ENCODE data around the gene TTC28.
A peak's percentile ranks its signal among the peaks of the same experiment; 100 is the strongest.

Gene TTC28

DNA sequence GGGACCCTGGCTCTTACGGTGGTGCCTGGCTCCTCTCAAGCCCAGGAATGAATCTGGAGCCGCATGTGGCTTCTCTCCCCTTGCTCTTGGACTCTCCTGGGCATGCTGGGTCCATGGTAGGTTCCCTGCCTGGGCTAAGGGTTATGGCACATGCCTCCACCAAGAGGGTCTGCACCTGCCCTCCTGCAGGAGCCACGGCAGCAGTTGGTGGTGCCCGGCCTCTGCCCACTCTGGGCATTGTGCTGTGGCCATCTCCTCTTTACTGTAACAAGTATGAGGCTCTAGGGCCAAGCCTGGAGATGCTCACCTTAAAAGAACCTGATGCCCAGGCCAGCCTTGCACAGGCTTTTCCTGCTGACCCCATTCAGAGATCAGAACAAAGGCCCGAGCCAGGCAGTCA lies 656.6 kb downstream of the TTC28 start:
- no peak for DNase-seq (ENCODE audit: low read depth, low spot score)

DNA sequence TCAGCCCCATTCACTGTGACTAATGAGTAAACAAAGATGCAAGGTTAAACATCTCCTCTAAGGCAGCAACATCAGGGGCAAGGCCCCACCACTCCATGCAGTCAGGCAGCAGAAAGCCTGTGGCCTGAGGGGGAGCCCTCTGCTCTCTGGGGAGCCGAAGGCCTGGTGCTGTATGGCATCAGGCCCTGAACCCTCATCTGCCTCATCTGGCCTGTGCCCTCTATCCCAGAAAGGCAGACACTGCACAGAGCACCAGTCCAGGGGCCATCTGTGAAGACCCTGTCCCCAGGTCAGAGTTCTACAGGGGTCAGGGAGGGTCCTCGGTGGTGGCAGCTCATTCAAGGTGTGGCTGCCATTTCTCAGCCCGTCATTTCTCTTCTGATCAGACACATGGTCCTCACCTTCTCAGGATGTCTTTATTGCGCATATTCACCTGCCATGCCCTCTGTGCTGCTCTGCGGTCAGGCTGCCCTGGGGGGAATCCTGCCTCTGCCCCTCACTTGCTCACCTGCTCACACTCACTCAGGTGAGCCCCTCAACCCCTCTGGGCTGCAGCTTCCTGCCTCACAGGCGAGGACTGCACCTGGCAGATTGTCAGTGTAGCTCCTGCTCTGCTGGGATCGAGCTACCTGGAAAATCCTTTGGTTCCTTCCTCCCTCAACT lies 657.5 kb downstream of the TTC28 start:
- DNase-seq (ENCODE audit: low read depth, low spot score), result no peak

DNA sequence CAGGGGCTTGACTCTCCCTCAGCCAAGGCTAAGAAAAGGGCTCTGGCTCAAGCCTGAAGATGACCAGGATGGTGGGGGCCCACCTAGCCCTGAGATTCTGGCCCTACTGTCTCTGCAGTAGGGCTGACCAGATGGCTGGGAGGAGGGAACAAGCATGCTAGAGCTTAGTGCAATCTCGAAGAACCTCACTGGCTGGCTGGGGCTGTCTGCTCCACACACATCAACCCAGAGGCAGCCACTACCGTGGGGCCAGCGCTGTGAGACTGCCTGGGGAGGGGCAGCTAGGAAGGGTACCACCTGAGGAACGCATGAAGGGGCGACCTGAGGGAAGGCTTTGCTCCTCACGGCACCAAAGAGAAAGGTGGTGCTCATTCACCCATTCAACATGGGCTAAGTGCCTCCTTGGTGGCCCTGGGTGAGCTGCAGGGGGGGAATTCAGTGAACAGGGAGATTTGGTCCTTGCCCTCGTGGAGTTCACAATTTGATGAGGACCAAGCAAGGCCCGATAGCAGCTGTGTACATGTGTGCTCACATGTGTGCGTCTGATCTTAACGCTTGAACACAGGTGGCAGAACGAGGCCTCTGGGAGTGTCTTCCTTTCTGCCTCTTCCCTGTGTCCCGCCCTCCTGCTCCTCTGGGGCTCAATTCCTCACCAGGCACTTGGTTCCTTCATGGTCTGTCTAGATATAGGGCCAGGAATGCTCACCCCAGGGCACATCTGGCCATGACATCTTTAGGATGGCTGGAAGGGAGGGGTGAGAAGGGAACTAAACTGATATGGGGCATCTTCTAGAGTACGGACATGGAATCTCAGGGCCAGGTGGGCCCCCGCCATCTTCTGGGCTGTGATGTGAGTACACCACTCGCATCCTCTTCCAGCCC lies 658.3 kb downstream of the TTC28 start:
- DNase-seq (ENCODE audit: low read depth, low spot score), result no peak

DNA sequence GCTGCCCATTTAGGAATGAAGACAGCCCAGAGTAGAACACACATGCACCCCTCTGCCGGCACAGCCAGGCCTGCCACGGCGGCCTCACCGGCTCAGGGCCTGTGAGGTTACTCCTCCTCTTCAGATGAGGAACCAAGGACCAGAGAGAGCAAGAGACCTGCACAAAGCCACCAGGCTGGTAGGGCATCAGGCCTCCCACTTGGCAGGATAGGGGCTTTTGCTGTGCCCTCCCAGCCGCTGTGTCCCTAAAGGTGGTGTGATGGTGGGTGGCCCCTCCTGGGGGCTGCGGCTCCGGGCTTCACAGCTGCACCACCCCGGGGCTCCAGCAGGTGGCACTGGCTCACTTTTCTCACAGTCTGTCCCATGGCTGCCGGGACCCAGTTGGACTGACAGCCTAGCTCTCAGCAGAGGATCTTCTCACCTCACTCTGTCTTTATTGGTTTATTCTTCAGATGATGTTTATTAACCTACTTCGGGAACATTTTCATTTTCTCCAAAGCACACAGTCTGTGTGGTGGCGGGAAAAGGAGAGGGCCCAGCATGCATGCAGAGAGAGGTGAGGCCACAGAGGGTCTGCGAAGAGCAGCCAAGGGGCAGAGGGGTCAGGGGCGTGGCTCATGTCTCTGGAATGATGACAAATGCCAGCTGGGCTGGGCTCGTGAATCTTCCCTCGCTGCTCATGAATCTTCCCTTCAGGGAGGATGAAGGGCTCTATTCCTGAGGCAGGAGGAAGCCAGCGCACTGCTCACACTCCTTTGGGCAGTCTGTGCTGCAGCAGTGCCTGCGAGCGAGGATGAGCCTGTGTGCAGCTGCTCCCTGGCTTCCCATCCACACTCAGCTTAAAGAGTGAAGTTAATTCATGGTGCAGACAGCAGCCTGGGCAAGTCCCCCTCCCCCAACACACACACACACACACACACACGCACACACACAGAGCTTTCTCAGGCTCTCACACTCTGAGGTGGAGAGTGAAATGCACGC lies 659.5 kb downstream of the TTC28 start:
- DNase-seq (ENCODE audit: low read depth, low spot score), result peak; percentile 54

GRCh38 chr22:28019360-28019759 lies 660.3 kb downstream of the TTC28 start:
- no peak for DNase-seq (ENCODE audit: low read depth, low spot score)

GRCh38 chr22:28018461-28018927 lies 661.1 kb downstream of the TTC28 start:
- no peak for DNase-seq (ENCODE audit: low read depth, low spot score)

DNA sequence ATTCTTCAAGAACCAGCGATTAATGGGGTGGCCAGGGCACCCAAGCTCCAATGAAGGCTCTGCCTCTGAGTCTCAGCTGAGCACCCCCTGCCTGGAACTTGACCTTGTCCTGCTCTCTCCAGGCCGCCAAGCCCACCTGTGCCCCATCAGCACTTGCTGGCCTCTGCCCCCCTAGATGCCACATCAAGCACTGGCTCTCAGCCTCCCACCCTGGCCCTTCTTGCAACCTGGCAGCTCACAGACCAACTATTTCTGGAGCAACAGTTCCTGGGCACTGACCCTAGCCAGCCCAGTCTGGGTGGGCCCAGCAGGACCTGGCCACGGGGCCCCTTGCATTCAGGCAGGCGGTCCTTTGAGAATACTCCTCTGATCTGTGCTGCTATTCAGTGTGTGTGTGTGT lies 661.8 kb downstream of the TTC28 start:
- DNase-seq (ENCODE audit: low read depth, low spot score), result no peak

- DNase-seq (ENCODE audit: low read depth, low spot score), result no peak
Observed at GRCh38 chr22:28017558-28017820, 662.2 kb downstream of the TTC28 start.

DNA sequence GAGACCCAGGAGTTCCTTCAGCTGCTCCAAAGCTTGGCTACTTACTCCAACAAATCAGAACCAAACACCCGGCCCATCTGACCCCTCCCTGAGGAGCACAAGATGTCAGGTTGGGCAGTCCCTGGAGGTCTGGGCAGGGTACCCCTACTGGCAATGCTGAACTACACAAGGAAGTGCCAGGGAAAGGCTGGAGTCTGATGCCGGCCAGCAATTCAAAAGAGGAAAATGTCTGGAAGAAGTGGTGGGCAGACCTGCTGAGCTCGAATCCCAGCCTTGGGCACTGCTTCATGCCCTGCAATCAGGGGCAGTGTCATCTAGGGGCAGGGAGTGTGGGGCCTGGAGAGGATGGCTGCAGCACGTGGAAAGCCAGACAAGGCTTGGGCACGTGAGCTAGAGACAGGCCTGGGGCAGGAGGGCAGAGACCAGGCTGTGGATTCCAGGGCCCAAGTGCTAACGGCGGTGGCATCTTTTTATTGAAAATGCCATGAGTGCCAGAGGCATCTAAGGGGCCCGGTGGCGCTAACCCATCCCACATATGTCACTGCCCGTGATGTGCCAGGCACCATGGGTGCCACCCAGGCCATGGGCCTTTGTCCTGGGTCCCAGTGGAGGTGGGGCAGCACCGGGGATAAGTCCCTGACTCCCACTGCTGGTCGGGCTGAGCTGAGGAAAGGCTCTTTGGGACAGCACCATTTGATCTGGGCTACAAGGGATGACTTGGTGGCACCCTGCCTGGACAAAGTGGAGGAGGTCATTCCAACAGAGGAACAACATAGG lies 662.7 kb downstream of the TTC28 start:
- no peak for DNase-seq (ENCODE audit: low read depth, low spot score)

DNA sequence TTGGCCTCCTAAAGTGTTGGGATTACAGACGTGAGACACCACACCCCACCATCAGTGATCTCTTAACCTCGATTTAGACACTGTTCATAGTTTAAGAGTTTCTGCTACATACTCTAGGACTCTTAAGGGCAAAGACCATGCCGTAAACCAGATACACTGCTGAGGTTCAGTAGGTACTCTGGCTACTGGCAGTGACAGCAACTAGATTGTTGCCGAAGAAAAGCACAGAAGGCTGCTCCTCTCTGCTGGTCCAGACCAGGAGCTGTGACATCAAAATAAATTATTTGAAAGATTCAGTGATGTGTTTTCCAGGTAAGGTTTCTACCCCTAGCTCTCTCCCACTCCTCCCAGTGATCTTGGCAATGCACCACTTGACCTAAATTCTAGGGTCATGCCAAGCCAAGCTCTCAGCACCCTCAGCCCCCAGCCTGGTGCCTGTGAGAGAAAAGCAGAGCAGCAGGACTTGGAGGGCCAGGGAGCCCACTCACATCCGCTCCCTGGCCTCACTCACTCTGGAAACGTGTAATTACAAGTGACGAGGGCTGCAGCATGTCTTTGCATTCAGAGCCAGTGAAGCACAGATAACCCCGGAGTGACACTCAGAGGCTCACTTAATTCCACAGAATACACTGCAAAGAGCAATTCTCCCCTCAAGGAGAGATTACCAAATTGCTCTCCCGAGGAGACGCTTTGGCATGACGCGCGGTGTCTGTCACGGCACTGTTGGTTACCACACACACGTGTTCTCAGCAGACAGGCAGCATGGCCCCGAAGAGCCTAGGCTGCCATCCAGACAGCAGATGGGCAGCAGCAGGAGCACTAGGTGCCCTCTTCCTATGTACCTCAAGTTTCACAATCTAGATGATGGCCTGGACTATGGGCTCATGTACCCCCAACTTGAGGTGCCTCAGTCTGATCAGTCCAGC lies 663.7 kb downstream of the TTC28 start:
- no peak for DNase-seq (ENCODE audit: low read depth, low spot score)

DNA sequence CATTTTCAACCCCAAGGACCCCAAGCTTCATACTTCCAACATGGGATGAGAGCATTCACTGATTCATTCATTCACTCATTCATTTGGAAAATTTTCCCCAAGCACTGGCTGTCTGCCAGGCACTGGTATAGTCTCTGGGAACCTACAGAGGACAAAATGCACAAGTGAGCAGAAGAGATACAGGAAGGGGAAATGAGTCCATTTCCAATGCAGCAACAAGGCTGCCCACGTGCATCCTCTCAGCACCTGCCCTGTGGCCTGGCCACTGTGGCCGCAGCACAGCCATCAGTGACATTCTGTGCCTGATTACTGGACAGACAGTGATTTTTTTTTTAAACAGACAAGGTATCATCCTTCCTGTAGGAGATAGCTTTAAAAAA lies 664.6 kb downstream of the TTC28 start:
- DNase-seq (ENCODE audit: low read depth, low spot score), result no peak

DNA sequence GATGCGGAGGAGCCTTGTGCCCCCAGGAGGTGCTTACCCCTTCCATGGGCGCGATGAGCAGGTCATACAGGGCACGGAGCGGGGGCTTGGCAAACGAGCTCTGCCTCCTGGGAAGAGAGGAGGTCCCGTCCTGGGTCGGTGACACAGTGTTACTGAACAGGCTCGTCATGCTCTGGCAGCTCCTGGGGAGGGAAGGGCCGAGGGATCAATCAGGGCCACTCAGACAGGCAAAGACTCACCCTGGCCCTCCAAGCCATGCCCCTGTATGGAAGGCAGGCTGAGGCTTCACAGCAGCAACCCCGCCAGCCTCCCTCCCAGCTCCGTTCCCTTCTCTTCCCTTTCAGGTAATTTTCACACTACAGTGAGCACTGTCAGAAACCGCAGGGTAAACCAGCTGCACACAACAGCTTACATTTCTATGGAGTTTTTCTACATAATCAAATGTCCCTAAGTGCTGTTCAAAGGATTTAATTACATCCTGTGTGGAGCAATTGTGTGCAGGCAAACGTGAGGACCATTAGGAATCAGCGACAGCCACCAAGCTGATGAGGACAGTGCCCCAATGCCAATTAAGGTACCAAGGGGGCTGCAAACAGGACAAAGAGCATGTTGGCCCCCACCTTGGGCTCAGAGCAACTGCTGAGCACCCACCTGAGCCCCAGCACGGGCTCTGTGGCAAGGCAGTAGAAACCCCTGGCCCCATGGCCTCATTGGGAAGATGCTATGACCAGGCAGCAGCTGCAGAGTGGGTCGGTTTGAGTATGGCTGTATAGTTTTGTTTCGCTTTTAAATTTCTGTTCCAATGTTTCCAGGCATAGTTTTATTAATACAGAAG lies 665.2 kb downstream of the TTC28 start:
- DNase-seq (ENCODE audit: low read depth, low spot score), result no peak

GRCh38 chr22:28013611-28014010 lies 666.0 kb downstream of the TTC28 start:
- DNase-seq (ENCODE audit: low read depth, low spot score), result no peak

DNA sequence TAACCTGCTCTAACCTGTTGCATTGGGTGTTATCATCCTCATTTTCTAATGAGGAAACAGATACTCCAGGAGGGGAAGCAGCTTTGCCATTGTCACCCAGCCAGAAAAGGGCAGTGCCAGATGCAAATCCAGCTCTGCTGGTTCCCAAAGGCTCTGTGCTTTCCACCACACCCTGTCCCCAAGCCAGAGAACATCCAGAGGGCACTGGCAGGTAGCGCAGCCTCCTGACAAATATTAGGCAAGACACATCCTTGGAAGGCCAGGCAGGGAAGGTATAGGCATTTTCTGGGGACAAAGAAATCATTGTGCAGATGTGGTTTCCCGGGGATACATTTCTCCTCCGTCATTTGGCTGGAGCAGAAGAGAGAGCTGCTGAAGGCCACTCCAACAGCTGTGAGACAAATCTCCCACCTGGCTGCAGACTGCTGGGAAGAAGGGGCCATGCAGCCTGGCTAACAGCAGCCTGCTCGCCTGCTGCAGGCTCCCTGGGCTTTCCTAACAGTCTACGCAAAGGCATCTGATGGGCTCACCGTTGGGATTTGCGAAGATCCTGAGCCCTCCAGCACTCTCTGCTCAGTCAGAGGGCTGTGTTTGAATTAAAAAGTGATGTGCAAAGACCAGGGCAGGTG lies 666.7 kb downstream of the TTC28 start:
- no peak for DNase-seq (ENCODE audit: low read depth, low spot score)

- DNase-seq (ENCODE audit: low read depth, low spot score), result peak; percentile 49
Observed at GRCh38 chr22:28009272-28009827, 670.3 kb downstream of the TTC28 start.

- DNase-seq (ENCODE audit: low read depth, low spot score), result no peak
Observed at GRCh38 chr22:28008649-28009048, 671.0 kb downstream of the TTC28 start.

DNA sequence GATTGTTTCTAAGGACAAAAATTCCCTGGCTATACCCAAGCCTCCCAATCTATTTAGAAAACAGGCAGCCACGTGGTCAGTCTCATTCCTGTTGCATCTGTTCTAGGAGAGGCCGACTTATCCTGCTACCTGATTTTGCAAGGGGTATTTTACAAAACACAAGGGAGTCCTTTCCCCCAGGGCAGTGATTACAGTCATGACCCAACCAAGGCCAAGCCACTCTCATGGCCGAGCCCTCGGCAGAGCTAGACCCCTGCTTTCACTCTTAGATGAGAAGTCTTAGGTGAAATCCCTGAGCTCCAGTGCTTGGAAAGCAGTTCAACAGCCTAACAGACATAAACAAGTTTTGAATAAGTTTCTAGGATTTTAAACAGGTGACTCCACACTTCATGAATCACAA lies 671.6 kb downstream of the TTC28 start:
- no peak for DNase-seq (ENCODE audit: low read depth, low spot score)

- no peak for DNase-seq (ENCODE audit: low read depth, low spot score)
Observed at GRCh38 chr22:28006271-28006670, 673.4 kb downstream of the TTC28 start.

DNA sequence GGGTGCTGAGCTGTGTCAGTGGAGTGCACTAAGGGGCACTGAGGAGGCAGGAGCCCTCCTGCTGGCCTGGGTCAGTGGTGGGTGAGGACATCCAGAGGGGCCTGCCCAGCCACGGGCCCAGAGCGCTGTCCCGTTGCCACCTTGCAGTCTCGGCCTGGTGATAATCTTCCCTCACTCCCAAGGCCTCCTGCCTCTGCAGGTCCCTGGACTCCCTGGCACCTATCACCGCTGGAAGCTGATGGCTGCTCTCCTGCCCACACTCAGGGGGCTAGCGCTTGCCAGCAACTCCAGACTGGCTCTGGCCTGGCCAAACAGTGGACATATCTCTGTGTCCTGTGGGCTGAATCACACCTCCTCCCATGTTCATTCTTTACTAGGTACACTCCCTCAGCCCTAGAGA lies 674.1 kb downstream of the TTC28 start:
- DNase-seq (ENCODE audit: low read depth, low spot score), result no peak
